ENCODE results near the gene UROC1. TPM values are rescaled to one million over a fixed set of nuclear protein-coding genes. Genes with fewer than 3 reads are reported as not detected.

UROC1 gene
- total RNA-seq, 2 experiments from 2014 or later = not detected

DNA sequence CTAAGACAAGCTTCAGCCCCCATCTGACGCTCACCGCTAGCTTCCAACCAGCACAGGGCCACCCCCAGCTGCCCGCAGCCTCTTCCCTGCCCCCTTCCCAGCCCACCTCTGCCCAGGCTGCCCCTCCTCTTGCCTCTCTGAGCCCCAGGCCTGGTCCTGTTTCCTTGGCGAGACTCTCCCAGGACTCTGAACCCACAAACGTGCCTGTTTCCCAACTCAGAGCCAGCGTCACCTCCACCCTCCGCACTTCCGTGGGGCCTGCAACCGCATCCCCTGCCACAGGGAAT, 76.9 kb downstream of the UROC1 start:
- ATAC-seq (ENCODE audit: poor library complexity) (no peak), DNase-seq (peak in 1 of 14 experiments; percentile 3)
- ChIA-PET CTCF (no interaction called here), POLR2A (no interaction called here)
- H3K27ac ChIP-seq (ENCODE audit: low read depth in 1 of 2, low read length in 2 of 2) = no peak overlapping the region
- intact Hi-C loops (cut with DNase I, micrococcal nuclease) = no loop called here
- no peaks in the 10 kb centered on the region for H3K27me3 ChIP-seq (ENCODE audit: control insufficient read depth in 1 of 2, insufficient read depth in 2 of 2, low read length in 2 of 2)
- peaks cover 67% of the 10 kb centered on the region for H3K36me3 Mint-ChIP-seq (ENCODE audit: low read depth)
- H3K36me3 ChIP-seq (ENCODE audit: insufficient read depth, low read length) = peaks cover 65% of the 10 kb centered on the region
- H3K9me3 ChIP-seq (ENCODE audit: control insufficient read depth in 1 of 2, insufficient read depth in 1 of 2, low read length in 2 of 2) = no peaks in the 10 kb centered on the region
- no peak for TF ChIP-seq CTCF (IDR thresholded peaks at IDR 0.05)
- no peaks in the 10 kb centered on the region for H3K27me3 Mint-ChIP-seq
- no peaks in the 10 kb centered on the region for H3K4me1 ChIP-seq (ENCODE audit: insufficient read depth, low read length)
- no peak overlapping the region for H3K4me3 ChIP-seq (ENCODE audit: low read length)
- no peak overlapping the region for H3K27ac Mint-ChIP-seq
- no peaks in the 10 kb centered on the region for H3K4me1 Mint-ChIP-seq (ENCODE audit: low read depth)
- H3K4me3 Mint-ChIP-seq = no peak overlapping the region
- no peaks in the 10 kb centered on the region for H3K9me3 Mint-ChIP-seq

DNA sequence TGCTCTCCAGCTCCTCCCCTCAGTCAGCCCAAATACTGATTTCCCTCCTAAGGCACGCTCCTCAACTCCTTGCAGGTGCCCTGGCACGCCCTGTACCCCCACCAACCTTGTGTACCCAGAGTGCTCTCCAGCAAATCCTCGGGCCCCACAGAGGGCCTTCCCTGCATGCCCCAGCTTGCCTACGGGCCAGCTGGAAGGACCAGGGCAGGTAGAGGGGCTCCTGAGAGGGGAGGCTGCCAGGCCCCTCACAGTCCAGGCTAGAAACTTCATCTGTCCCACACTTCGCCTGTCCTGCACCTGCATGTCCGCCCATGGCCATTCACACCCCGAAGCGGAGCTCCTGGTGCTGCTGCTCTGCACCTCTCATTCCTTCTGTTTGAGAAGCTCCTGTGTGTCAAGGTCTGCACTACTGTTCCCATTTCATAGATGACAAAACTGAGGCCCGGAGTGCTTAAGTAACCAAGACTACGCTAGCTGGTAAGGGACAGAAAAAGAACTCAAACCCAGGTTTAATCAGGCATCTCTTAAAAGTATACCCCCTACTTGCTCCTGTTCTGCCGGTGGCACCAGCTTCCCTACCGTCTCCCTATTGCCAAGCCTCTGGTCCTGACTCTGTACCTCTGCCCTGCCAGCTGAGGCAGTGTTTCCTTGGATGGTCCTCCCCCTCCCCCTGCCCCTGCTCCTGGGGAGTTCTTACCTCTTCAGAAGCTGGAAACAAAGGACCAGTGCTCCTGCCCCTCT, 77.4 kb downstream of the UROC1 start:
- Mint-ChIP-seq H3K36me3 (ENCODE audit: low read depth) (peaks cover 69% of the 10 kb centered on the region), H3K4me3 (no peak overlapping the region), H3K4me1 (ENCODE audit: low read depth) (no peaks in the 10 kb centered on the region), H3K27me3 (no peaks in the 10 kb centered on the region), H3K9me3 (no peaks in the 10 kb centered on the region), H3K27ac (no peak overlapping the region)
- H3K27ac ChIP-seq (ENCODE audit: low read depth in 1 of 2, low read length in 2 of 2) = no peak overlapping the region
- intact Hi-C loops (cut with DNase I, micrococcal nuclease) = no loop called here
- POLR2A ChIA-PET = no interaction called here
- no peaks in the 10 kb centered on the region for H3K4me1 ChIP-seq (ENCODE audit: insufficient read depth, low read length)
- H3K9me3 ChIP-seq (ENCODE audit: control insufficient read depth in 1 of 2, insufficient read depth in 1 of 2, low read length in 2 of 2) = no peaks in the 10 kb centered on the region
- CTCF ChIA-PET = no interaction called here
- ATAC-seq (ENCODE audit: poor library complexity) = no peak
- peak in 1 of 14 experiments; percentile 6 for DNase-seq
- no peak for TF ChIP-seq CTCF (IDR thresholded peaks at IDR 0.05)
- no peaks in the 10 kb centered on the region for H3K27me3 ChIP-seq (ENCODE audit: control insufficient read depth in 1 of 2, insufficient read depth in 2 of 2, low read length in 2 of 2)
- no peak overlapping the region for H3K4me3 ChIP-seq (ENCODE audit: low read length)
- H3K36me3 ChIP-seq (ENCODE audit: insufficient read depth, low read length) = peaks cover 65% of the 10 kb centered on the region

- ATAC-seq (ENCODE audit: poor library complexity) (no peak), DNase-seq (peak in 1 of 14 experiments; percentile 6)
- Mint-ChIP-seq H3K4me3 (no peak overlapping the region), H3K9me3 (no peaks in the 10 kb centered on the region), H3K36me3 (ENCODE audit: low read depth) (peaks cover 76% of the 10 kb centered on the region), H3K27ac (no peak overlapping the region), H3K27me3 (no peaks in the 10 kb centered on the region), H3K4me1 (ENCODE audit: low read depth) (no peaks in the 10 kb centered on the region)
- CTCF ChIA-PET = no interaction called here
- Histone ChIP-seq H3K9me3 (ENCODE audit: control insufficient read depth in 1 of 2, insufficient read depth in 1 of 2, low read length in 2 of 2) (no peaks in the 10 kb centered on the region), H3K4me3 (ENCODE audit: low read length) (no peak overlapping the region), H3K27me3 (ENCODE audit: control insufficient read depth in 1 of 2, insufficient read depth in 2 of 2, low read length in 2 of 2) (no peaks in the 10 kb centered on the region), H3K27ac (ENCODE audit: low read depth in 1 of 2, low read length in 2 of 2) (no peak overlapping the region), H3K36me3 (ENCODE audit: insufficient read depth, low read length) (peaks cover 65% of the 10 kb centered on the region), H3K4me1 (ENCODE audit: insufficient read depth, low read length) (no peaks in the 10 kb centered on the region)
- intact Hi-C loops (cut with DNase I, micrococcal nuclease) = no loop called here
- POLR2A ChIA-PET = no interaction called here
- TF ChIP-seq CTCF (IDR thresholded peaks at IDR 0.05) = no peak
These were observed 78.1 kb downstream of the UROC1 start for GRCh38 chr3:126439346-126439967.

Data from CD4-positive, alpha-beta T cell (primary cell).